ENCODE measurements around the gene ZFX. TPM values are rescaled to one million over a fixed set of nuclear protein-coding genes. Genes with fewer than 3 reads are reported as not detected.

Gene ZFX
- total RNA-seq, 4 donors from 2014 or later, result 39.2 to 59.7 (median 56.5) TPM

DNA sequence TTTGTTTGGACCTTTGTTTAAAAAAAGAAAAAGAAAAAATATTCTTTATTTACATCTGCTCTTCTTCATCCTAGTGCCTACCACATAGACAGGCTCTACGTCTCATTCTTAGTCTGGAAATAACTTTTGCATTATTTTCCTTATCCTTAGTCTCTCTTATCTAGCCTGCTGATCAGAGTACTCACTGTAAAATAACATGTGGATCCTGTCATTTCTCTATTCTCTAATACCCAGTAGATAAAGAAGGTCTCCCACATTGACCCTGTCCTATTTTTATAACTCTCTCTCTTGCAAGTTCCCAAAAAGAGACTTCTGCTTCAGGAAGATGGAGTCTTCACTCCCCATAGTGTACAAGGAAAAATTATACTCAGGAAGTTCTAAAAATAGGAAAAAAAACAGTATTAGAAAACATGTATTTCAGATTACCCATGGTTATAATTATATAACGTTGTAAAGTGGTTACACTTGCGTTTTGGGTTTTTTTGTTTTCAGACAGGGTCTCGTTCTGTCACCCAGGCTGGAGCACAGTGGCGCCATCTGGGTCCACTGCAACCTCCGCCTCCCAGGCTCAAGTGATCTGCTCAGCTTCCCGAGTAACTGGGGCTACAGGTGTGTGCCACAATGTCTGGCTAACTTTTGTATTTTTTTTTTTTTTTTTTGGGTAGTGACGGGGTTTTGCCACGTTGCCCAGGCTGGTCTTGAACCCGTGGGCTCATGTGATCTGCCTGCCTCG is 23.8 kb downstream of the ZFX start:
- TF ChIP-seq, protein P1, sequence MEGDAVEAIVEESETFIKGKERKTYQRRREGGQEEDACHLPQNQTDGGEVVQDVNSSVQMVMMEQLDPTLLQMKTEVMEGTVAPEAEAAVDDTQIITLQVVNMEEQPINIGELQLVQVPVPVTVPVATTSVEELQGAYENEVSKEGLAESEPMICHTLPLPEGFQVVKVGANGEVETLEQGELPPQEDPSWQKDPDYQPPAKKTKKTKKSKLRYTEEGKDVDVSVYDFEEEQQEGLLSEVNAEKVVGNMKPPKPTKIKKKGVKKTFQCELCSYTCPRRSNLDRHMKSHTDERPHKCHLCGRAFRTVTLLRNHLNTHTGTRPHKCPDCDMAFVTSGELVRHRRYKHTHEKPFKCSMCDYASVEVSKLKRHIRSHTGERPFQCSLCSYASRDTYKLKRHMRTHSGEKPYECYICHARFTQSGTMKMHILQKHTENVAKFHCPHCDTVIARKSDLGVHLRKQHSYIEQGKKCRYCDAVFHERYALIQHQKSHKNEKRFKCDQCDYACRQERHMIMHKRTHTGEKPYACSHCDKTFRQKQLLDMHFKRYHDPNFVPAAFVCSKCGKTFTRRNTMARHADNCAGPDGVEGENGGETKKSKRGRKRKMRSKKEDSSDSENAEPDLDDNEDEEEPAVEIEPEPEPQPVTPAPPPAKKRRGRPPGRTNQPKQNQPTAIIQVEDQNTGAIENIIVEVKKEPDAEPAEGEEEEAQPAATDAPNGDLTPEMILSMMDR (IDR thresholded peaks at IDR 0.05; ENCODE audit: low read depth), result no peak

DNA sequence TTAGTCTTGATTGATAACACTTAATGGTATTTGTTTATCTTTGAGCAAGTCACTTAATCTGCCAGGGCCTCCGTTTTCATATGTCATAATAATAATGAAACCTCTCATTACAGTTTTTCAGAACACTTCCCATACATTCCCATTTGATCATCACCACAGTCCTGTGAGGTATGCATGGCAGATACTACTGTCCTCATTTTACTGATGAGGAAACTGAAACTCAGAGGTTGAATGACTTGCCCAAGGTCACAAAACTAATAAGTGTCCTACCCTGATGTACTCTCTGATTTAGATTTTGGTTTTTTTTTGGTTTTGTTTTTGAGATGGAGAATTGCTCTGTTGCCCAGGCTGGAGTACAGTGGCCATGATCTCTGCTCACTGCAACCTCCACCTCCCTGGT is 25.7 kb downstream of the ZFX start:
- TF ChIP-seq, protein P1 (IDR thresholded peaks at IDR 0.05; ENCODE audit: low read depth), result no peak

GRCh38 chrX:24178441-24178840 is 28.9 kb downstream of the ZFX start:
- TF ChIP-seq, protein P1 (IDR thresholded peaks at IDR 0.05; ENCODE audit: low read depth), result no peak

DNA sequence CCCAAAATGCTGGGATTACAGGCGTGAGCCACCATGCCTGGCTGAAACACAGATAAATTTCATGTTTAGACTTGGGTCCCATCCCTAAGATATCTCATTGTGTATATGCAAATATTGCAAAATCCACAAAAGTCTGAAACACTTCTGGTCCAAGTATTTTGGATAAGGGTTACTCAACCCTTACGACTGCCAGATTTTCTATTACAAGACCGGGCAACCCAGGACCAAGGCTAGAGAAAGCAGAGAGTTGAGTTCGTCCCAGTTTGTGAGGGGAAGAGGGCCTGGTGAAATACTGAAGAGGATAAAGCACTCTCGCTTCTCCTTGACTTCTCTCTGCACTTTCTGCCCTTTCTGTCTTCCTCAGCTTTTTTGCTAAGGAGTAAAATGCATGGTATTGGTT is 34.5 kb downstream of the ZFX start:
- TF ChIP-seq, protein P1 (IDR thresholded peaks at IDR 0.05; ENCODE audit: low read depth), result no peak

DNA sequence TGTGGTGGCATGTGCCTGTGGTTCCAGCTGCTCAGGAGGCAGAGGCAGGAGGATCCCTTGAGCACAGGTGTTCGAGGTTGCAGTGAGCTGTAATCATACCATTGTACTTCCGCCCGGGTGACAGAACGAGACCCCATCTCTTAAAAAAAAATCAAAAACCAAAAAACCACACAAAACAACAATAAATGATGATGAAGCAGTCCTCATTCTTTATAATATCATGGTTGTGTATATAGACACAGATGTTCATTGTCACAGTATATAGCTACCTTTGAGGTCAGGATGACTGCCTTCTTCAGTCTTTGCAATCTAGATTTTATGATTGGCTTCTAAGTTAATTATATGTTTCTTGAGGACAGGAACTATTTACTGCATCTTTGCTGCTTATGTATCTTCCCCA is 37.0 kb downstream of the ZFX start:
- TF ChIP-seq, protein P1 (IDR thresholded peaks at IDR 0.05; ENCODE audit: low read depth), result no peak

- TF ChIP-seq, protein P1 (IDR thresholded peaks at IDR 0.05; ENCODE audit: low read depth), result no peak
Observed at GRCh38 chrX:24186986-24187385, 37.5 kb downstream of the ZFX start.

GRCh38 chrX:24189490-24189889 is 40.0 kb downstream of the ZFX start:
- TF ChIP-seq, protein P1 (IDR thresholded peaks at IDR 0.05; ENCODE audit: low read depth), result no peak
